ENCODE measurements around the gene ZNF672. TPM values are rescaled to one million over a fixed set of nuclear protein-coding genes. Genes with fewer than 3 reads are reported as not detected.

The ZNF672 gene
- total and polyA plus RNA-seq, 4 experiments from 2014 or later = 12.4 to 42.8 (median 34.5) TPM

DNA sequence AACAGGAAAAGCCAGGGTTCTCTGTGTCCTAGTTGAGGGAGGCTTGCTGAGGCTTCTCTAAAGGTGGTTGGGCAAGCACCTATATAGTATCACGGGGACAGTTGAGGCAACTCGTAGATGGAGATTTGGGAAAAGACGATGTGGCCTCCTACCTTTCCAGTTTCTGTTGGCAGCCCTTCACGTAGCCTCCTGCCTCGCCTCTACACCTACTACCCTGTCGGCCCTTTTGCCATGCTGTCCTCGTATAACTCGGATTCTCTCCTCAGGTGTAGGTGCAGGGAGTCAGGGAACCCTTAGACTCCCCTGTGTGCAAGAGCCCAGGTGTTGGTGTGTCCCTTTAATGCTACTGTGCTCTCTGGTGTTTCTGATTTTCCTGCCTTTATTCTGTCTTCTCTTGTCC, 10.6 kb downstream of the ZNF672 start:
- intact Hi-C loops (cut with micrococcal nuclease) = no loop called here
- Histone ChIP-seq H3K9me3 (ENCODE audit: control insufficient read depth in 1 of 2, low read length in 2 of 2) (no peaks in the 10 kb centered on the region), H3K27ac (ENCODE audit: low read depth, low read length) (no peak overlapping the region), H3K27me3 (ENCODE audit: insufficient read depth, low read length) (no peaks in the 10 kb centered on the region), H3K4me1 (ENCODE audit: insufficient read depth, low read length) (peaks cover 3% of the 10 kb centered on the region), H3K36me3 (ENCODE audit: insufficient read depth, low read length) (peaks cover 55% of the 10 kb centered on the region), H3K4me3 (ENCODE audit: low read length in 2 of 2) (no peak overlapping the region)
- peak overlapping the region in 2 of 7 donors; percentile 9 to 15 for H3K27ac Mint-ChIP-seq
- H3K36me3 Mint-ChIP-seq = peaks cover 33 to 45% of the 10 kb centered on the region in 2 donors
- no peak for DNase-seq
- ChIA-PET CTCF (ENCODE audit: partially characterized antibody) (no interaction called here), POLR2A (ENCODE audit: partially characterized antibody) (no interaction called here)
- no peaks in the 10 kb centered on the region for H3K27me3 Mint-ChIP-seq
- no peak overlapping the region for H3K4me3 Mint-ChIP-seq
- H3K4me1 Mint-ChIP-seq = peaks cover 0 to 3% (median 0%) of the 10 kb centered on the region in 4 donors
- H3K9me3 Mint-ChIP-seq = no peaks in the 10 kb centered on the region

DNA sequence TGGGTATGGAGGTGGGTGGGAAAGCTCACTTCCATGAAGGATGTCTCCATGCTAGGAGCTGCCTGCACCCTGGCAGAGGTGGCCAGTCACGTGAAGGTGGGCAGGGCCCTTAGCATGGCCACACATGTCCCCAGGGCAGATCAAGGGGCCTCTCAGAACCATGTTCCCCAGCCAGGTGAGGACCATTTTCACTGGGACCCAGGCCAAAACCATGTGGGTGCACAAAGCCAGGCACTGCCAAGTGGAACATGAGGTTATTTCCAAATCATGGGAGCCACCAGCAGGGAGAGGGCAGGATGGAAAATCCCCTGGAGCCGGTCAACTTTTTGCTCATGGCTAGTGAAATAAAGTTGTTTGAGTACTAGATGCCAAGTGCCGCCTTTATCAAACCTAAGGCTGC, 11.1 kb downstream of the ZNF672 start:
- Mint-ChIP-seq H3K36me3 (peaks cover 33 to 45% of the 10 kb centered on the region in 2 donors), H3K27ac (no peak overlapping the region), H3K27me3 (no peaks in the 10 kb centered on the region), H3K9me3 (no peaks in the 10 kb centered on the region), H3K4me1 (peaks cover 0 to 7% (median 2%) of the 10 kb centered on the region in 4 donors), H3K4me3 (peak overlapping the region in 1 of 8 donors; percentile 51)
- peaks cover 8% of the 10 kb centered on the region for H3K4me1 ChIP-seq (ENCODE audit: insufficient read depth, low read length)
- H3K36me3 ChIP-seq (ENCODE audit: insufficient read depth, low read length) = peaks cover 55% of the 10 kb centered on the region
- intact Hi-C loops (cut with micrococcal nuclease) = no loop called here
- H3K9me3 ChIP-seq (ENCODE audit: control insufficient read depth in 1 of 2, low read length in 2 of 2) = no peaks in the 10 kb centered on the region
- H3K27me3 ChIP-seq (ENCODE audit: insufficient read depth, low read length) = no peaks in the 10 kb centered on the region
- no peak overlapping the region for H3K27ac ChIP-seq (ENCODE audit: low read depth, low read length)
- ChIA-PET CTCF (ENCODE audit: partially characterized antibody) (interaction anchor here (1.1 kb wide), 1 partner anchor 40 kb away, joined by 3 read pairs; no protein-coding TSS in a partner anchor), POLR2A (ENCODE audit: partially characterized antibody) (interaction anchor here (1.2 kb wide), 1 partner anchor 11 kb away, joined by 3 read pairs; the partner anchor contains the start of gene ZNF672)
- no peak for DNase-seq
- H3K4me3 ChIP-seq (ENCODE audit: low read length in 2 of 2) = no peak overlapping the region

DNA sequence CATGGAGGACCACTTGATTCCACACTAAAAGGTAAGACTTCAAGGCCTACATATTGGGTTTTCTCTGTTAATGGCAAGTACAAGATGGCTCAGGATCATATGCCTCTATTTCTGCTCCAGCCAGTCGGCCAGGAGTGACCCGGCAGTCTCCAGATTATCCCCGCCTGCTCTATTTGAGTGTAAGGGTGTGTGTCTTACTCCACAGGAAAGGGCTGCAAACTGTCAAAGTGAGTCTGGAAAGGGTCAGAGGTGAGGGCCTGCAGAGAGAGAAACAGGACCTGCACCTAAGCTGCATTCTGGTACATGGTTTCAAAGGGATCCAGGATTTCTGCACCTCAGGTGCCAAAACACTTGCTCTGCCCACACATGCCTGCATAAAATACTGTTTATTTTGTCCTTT, 11.6 kb downstream of the ZNF672 start:
- Mint-ChIP-seq H3K36me3 (peaks cover 34 to 45% of the 10 kb centered on the region in 2 donors), H3K9me3 (no peaks in the 10 kb centered on the region), H3K27ac (peak overlapping the region in 4 of 7 donors; percentile 14 to 83 (median 36)), H3K4me3 (no peak overlapping the region), H3K4me1 (peaks cover 0 to 12% (median 2%) of the 10 kb centered on the region in 4 donors), H3K27me3 (no peaks in the 10 kb centered on the region)
- Histone ChIP-seq H3K27me3 (ENCODE audit: insufficient read depth, low read length) (no peaks in the 10 kb centered on the region), H3K9me3 (ENCODE audit: control insufficient read depth in 1 of 2, low read length in 2 of 2) (no peaks in the 10 kb centered on the region), H3K36me3 (ENCODE audit: insufficient read depth, low read length) (peaks cover 51% of the 10 kb centered on the region), H3K4me3 (ENCODE audit: low read length in 2 of 2) (no peak overlapping the region), H3K27ac (ENCODE audit: low read depth, low read length) (no peak overlapping the region), H3K4me1 (ENCODE audit: insufficient read depth, low read length) (peaks cover 13% of the 10 kb centered on the region)
- intact Hi-C loops (cut with micrococcal nuclease) = no loop called here
- ChIA-PET POLR2A (ENCODE audit: partially characterized antibody) (interaction anchor here (0.9 to 1.2 kb wide), 2 partner anchors 11 to 21 kb away, joined by 3 read pairs; partner anchors contain the start of gene ZNF672), CTCF (ENCODE audit: partially characterized antibody) (interaction anchor here (1.1 kb wide), 1 partner anchor 40 kb away, joined by 3 read pairs; no protein-coding TSS in a partner anchor)
- DNase-seq = no peak

DNA sequence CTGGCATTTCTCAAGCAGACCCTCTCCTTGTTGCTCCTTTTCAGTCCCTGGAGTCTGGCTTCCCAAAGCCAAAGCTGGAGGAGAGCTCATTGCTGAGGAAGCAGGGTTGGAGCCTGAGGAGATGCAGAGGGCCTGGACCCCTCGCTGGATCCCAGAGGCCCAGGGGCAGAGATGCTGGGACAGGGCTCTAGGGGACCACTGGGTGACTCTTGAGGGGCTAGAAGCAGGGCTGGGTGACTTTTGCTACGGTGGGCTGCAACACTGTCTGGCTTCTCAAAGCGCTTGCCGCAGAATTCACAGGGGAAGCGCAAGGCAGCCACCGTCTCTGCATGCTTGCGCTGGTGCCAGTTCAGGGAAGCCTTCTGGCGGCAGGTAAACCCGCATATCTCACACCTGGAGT, 12.1 kb downstream of the ZNF672 start:
- peak overlapping the region in 4 of 7 donors; percentile 20 to 83 (median 36) for H3K27ac Mint-ChIP-seq
- H3K4me1 Mint-ChIP-seq = peaks cover 0 to 17% (median 4%) of the 10 kb centered on the region in 4 donors
- H3K36me3 Mint-ChIP-seq = peaks cover 38 to 45% of the 10 kb centered on the region in 2 donors
- H3K4me3 ChIP-seq (ENCODE audit: low read length in 2 of 2) = no peak overlapping the region
- ChIA-PET POLR2A (ENCODE audit: partially characterized antibody) (interaction anchor here (0.9 to 1.8 kb wide), 3 partner anchors 8 to 21 kb away, joined by 3 to 9 read pairs (median 3); partner anchors contain the start of gene ZNF672), CTCF (ENCODE audit: partially characterized antibody) (interaction anchor here (1.1 kb wide), 1 partner anchor 39 kb away, joined by 3 read pairs; no protein-coding TSS in a partner anchor)
- intact Hi-C loops (cut with micrococcal nuclease) = no loop called here
- peaks cover 46% of the 10 kb centered on the region for H3K36me3 ChIP-seq (ENCODE audit: insufficient read depth, low read length)
- H3K4me1 ChIP-seq (ENCODE audit: insufficient read depth, low read length) = peaks cover 17% of the 10 kb centered on the region
- H3K27ac ChIP-seq (ENCODE audit: low read depth, low read length) = no peak overlapping the region
- DNase-seq = no peak
- H3K27me3 ChIP-seq (ENCODE audit: insufficient read depth, low read length) = no peaks in the 10 kb centered on the region
- H3K9me3 ChIP-seq (ENCODE audit: control insufficient read depth in 1 of 2, low read length in 2 of 2) = no peaks in the 10 kb centered on the region
- H3K9me3 Mint-ChIP-seq = no peaks in the 10 kb centered on the region
- H3K27me3 Mint-ChIP-seq = no peaks in the 10 kb centered on the region
- no peak overlapping the region for H3K4me3 Mint-ChIP-seq

DNA sequence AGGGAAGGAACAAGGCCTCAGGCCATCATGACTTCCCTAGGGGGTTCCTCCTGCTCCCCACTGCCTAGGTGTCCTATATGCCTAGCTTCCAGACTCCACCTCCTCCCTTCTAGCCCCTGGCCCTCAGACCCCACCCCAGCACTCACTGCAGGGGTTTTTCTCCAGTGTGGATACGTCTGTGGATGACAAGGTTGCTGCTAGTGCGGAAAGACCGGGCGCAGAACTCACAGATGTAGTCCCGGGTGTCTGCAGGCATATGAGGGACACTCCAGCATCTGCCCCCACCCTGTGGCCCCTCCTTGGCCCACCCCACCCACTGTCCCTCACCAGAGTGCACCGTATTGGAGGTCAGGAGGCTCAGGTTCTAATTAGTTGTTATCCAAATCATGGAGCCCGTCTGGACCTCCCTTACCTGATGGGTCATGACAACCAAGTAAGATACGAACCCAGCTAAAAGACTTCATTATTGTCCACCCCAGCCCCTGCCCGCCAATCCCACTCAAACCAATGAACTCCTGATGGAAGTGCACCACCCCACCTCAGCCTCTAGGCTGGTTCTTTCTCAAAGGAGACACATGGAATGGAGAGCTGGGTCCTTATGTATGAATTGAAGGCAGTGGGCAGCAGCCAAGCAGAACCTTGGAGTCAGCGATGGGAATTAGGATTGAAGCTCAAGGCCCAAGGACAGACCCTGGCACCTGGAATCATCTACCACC, 12.7 kb downstream of the ZNF672 start:
- H3K27me3 ChIP-seq (ENCODE audit: insufficient read depth, low read length) = no peaks in the 10 kb centered on the region
- intact Hi-C loops (cut with micrococcal nuclease) = no loop called here

DNA sequence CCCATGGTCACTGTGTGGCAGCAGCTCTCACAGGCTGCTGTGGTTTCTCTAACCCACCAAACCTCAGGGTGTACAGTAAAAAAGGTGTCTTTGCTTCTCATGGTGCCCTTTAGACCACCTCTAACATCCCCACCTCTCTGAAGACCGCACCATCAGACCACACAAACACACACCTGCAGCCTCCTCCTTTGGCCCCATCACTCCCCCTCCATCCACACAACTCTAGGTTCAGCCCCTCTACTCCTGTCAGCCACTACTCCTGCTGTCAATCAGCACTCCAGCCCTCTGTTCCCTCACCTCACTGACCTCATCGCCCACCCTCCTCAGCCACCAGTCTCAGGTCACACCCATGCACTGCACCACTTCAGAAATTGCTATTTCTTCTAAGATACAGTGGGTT, 13.4 kb downstream of the ZNF672 start:
- H3K36me3 Mint-ChIP-seq = peaks cover 30 to 34% of the 10 kb centered on the region in 2 donors
- Histone ChIP-seq H3K27me3 (ENCODE audit: insufficient read depth, low read length) (no peaks in the 10 kb centered on the region), H3K9me3 (ENCODE audit: control insufficient read depth in 1 of 2, low read length in 2 of 2) (no peaks in the 10 kb centered on the region), H3K4me1 (ENCODE audit: insufficient read depth, low read length) (peaks cover 17% of the 10 kb centered on the region), H3K4me3 (ENCODE audit: low read length in 2 of 2) (no peak overlapping the region), H3K27ac (ENCODE audit: low read depth, low read length) (no peak overlapping the region), H3K36me3 (ENCODE audit: insufficient read depth, low read length) (peaks cover 33% of the 10 kb centered on the region)
- H3K27me3 Mint-ChIP-seq = no peaks in the 10 kb centered on the region
- H3K27ac Mint-ChIP-seq = peak overlapping the region in 1 of 7 donors; percentile 69
- intact Hi-C loops (cut with micrococcal nuclease) = no loop called here
- DNase-seq = no peak
- POLR2A ChIA-PET (ENCODE audit: partially characterized antibody) = interaction anchor here (1.3 to 1.8 kb wide), 2 partner anchors 8 to 10 kb away, joined by 3 to 9 read pairs; no protein-coding TSS in a partner anchor
- H3K9me3 Mint-ChIP-seq = no peaks in the 10 kb centered on the region
- CTCF ChIA-PET (ENCODE audit: partially characterized antibody) = no interaction called here
- peaks cover 0 to 19% (median 6%) of the 10 kb centered on the region in 4 donors for H3K4me1 Mint-ChIP-seq
- H3K4me3 Mint-ChIP-seq = no peak overlapping the region

More for the DNA sequence above, 12.7 kb downstream of the ZNF672 start:
- peak overlapping the region in 2 of 7 donors; percentile 20 to 69 for H3K27ac Mint-ChIP-seq
- Histone ChIP-seq H3K9me3 (ENCODE audit: control insufficient read depth in 1 of 2, low read length in 2 of 2) (no peaks in the 10 kb centered on the region), H3K4me1 (ENCODE audit: insufficient read depth, low read length) (peaks cover 17% of the 10 kb centered on the region), H3K4me3 (ENCODE audit: low read length in 2 of 2) (no peak overlapping the region), H3K36me3 (ENCODE audit: insufficient read depth, low read length) (peaks cover 40% of the 10 kb centered on the region), H3K27ac (ENCODE audit: low read depth, low read length) (no peak overlapping the region)
- DNase-seq = no peak
- no peak overlapping the region for H3K4me3 Mint-ChIP-seq
- CTCF ChIA-PET (ENCODE audit: partially characterized antibody) = no interaction called here
- H3K9me3 Mint-ChIP-seq = no peaks in the 10 kb centered on the region
- POLR2A ChIA-PET (ENCODE audit: partially characterized antibody) = interaction anchor here (0.9 to 1.8 kb wide), 3 partner anchors 9 to 22 kb away, joined by 3 to 9 read pairs (median 3); no protein-coding TSS in a partner anchor
- peaks cover 33 to 41% of the 10 kb centered on the region in 2 donors for H3K36me3 Mint-ChIP-seq
- H3K4me1 Mint-ChIP-seq = peaks cover 0 to 18% (median 4%) of the 10 kb centered on the region in 4 donors
- no peaks in the 10 kb centered on the region for H3K27me3 Mint-ChIP-seq
